H1 (cell line): ENCODE results near the gene EIF4E1B. TPM values are rescaled to one million over a fixed set of nuclear protein-coding genes. Genes with fewer than 3 reads are reported as not detected.

Experiments
- CTCF ChIA-PET: fragments of 300-600 bp; sonication (Branson Sonifier 250); formaldehyde crosslinking; loops from one replicate; lab custom pipeline; 2021; ENCODE audit not compliant: partially characterized antibody; lab: Charles Lee
- POLR2A ChIA-PET: fragments of 300-600 bp; sonication (Branson Sonifier 250); formaldehyde crosslinking; loops from one replicate; lab custom pipeline; 2021; ENCODE audit warnings: inconsistent platforms; ENCODE audit not compliant: partially characterized antibody; lab: Charles Lee
- DNase-seq, 2 experiments: peaks; one replicate each; pipeline versions ENCODE4 v3.0.0 to v3.0.0-alpha.2; 2010 to 2022; ENCODE audit warnings: low spot score in 2 of 2, low read depth in 1 of 2, mixed read lengths in 1 of 2
- FAIRE-seq: peaks from 2 replicates; lab custom pipeline; 2011; peaks lifted over from hg19 to GRCh38; lab: Jason Lieb, UNC
- H2AFZ ChIP-seq: 2 replicates; pipeline ENCODE4 v1.8.1; 2012; ENCODE audit warnings: low read length, inconsistent platforms
- H2AK5ac ChIP-seq: 2 replicates; pipeline ENCODE4 v1.6.1; 2013; ENCODE audit warnings: low read depth, low read length
- H2BK120ac ChIP-seq: replicated peaks from 2 replicates; pipeline ENCODE3; 2013; ENCODE audit warnings: low read depth, low read length, inconsistent platforms
- H2BK12ac ChIP-seq: 2 replicates; pipeline ENCODE4 v1.6.1; 2013; ENCODE audit warnings: low read depth, low read length
- H2BK15ac ChIP-seq: 2 replicates; pipeline ENCODE4 v1.6.1; 2013; ENCODE audit warnings: low read length
- H2BK20ac ChIP-seq: 2 replicates; pipeline ENCODE4 v1.6.1; 2013; ENCODE audit warnings: low read length
- H2BK5ac ChIP-seq: 2 replicates; pipeline ENCODE4 v1.6.1; 2013; ENCODE audit warnings: low read depth, low read length
- H3K14ac ChIP-seq: 2 replicates; pipeline ENCODE4 v1.6.1; 2013; ENCODE audit warnings: inconsistent platforms; ENCODE audit not compliant: insufficient read length
- H3K18ac ChIP-seq: 2 replicates; pipeline ENCODE4 v1.6.1; 2013; ENCODE audit warnings: low read length; ENCODE audit errors: extremely low read depth
- H3K23ac ChIP-seq: 2 replicates; pipeline ENCODE4 v1.6.1; 2013; ENCODE audit warnings: inconsistent platforms; ENCODE audit not compliant: insufficient read length
- H3K23me2 ChIP-seq: 2 replicates; pipeline ENCODE4 v1.6.1; 2013; ENCODE audit warnings: low read depth, low read length
- H3K27ac ChIP-seq: 2 replicates; pipeline ENCODE4 v1.6.1; 2011; ENCODE audit warnings: low read depth, low read length, inconsistent platforms
- H3K27me3 ChIP-seq, 4 experiments: replicated peaks in 1 of 4; 1 replicate in 1 of 4; 2 replicates in 3 of 4; pipeline versions ENCODE4 v1.6.1 to v1.8.1; 2011 to 2013; ENCODE audit warnings: low read length in 3 of 4, mild to moderate bottlenecking in 3 of 4, inconsistent platforms in 2 of 4, mixed read lengths in 2 of 4, moderate library complexity in 1 of 4; ENCODE audit not compliant: control insufficient read depth in 3 of 4, insufficient read depth in 3 of 4; ENCODE audit errors: extremely low read depth in 1 of 4
- H3K36me3 ChIP-seq, 4 experiments: 2 replicates each; pipeline versions ENCODE4 v1.6.1 to v1.8.1; 2011 to 2013; ENCODE audit warnings: mild to moderate bottlenecking in 4 of 4, low read length in 3 of 4, moderate library complexity in 2 of 4, control low read depth in 1 of 4, inconsistent platforms in 1 of 4; ENCODE audit not compliant: insufficient read depth in 4 of 4, control insufficient read depth in 2 of 4
- H3K4ac ChIP-seq: replicated peaks from 2 replicates; pipeline ENCODE3; 2013; ENCODE audit warnings: low read length, low read depth, mixed read lengths, inconsistent platforms; ENCODE audit not compliant: insufficient read length
- H3K4me1 ChIP-seq, 4 experiments: replicated peaks in 1 of 4; 1 replicate in 1 of 4; 2 replicates in 3 of 4; pipeline versions ENCODE4 v1.6.1 to v1.8.1; 2011 to 2013; ENCODE audit warnings: low read length in 3 of 4, inconsistent platforms in 2 of 4, mixed read lengths in 1 of 4; ENCODE audit not compliant: insufficient read depth in 4 of 4, control insufficient read depth in 3 of 4
- H3K4me2 ChIP-seq, 2 experiments: 2 replicates each; pipeline versions ENCODE4 v1.6.1 to v1.8.1; 2011 to 2013; ENCODE audit warnings: low read depth in 2 of 2, low read length in 2 of 2, control low read depth in 1 of 2, inconsistent platforms in 1 of 2, mild to moderate bottlenecking in 1 of 2; ENCODE audit not compliant: insufficient read depth in 1 of 2
- H3K4me3 ChIP-seq, 4 experiments: fragments of 200-600, 300-600 bp in 1 of 4; sonication (generic), shearing (Covaris generic), sonication (Bioruptor Twin) in 1 of 4; 2 replicates each; pipeline versions ENCODE4 v1.5.1 to v1.8.1; 2011 to 2016; ENCODE audit warnings: low read length in 4 of 4, low read depth in 3 of 4, control low read depth in 2 of 4, inconsistent platforms in 2 of 4, mild to moderate bottlenecking in 2 of 4, mixed read lengths in 1 of 4, moderate library complexity in 1 of 4; ENCODE audit not compliant: insufficient read depth in 2 of 4; ENCODE audit errors: extremely low read depth in 1 of 4
- H3K56ac ChIP-seq: replicated peaks from 2 replicates; pipeline ENCODE3; 2013; ENCODE audit warnings: low read depth, mild to moderate bottlenecking, mixed read lengths, low read length, inconsistent platforms; ENCODE audit not compliant: insufficient read length
- H3K79me1 ChIP-seq: 2 replicates; pipeline ENCODE4 v1.6.1; 2013; ENCODE audit warnings: low read depth, low read length, control low read depth
- H3K79me2 ChIP-seq, 2 experiments: 2 replicates each; pipeline versions ENCODE4 v1.6.1 to v1.8.1; 2012 to 2013; ENCODE audit warnings: low read length in 2 of 2, mild to moderate bottlenecking in 2 of 2, inconsistent platforms in 1 of 2; ENCODE audit not compliant: insufficient read depth in 2 of 2, control insufficient read depth in 1 of 2
- H3K9ac ChIP-seq, 4 experiments: replicated peaks in 1 of 4; 1 replicate in 1 of 4; 2 replicates in 3 of 4; pipeline versions ENCODE4 v1.6.1 to v1.8.1; 2011 to 2013; ENCODE audit warnings: low read depth in 3 of 4, low read length in 3 of 4, control low read depth in 2 of 4, mild to moderate bottlenecking in 2 of 4, moderate library complexity in 2 of 4, inconsistent platforms in 1 of 4; ENCODE audit errors: extremely low read depth in 1 of 4
- H3K9me3 ChIP-seq, 2 experiments: 2 replicates each; pipeline versions ENCODE4 v1.6.1 to v1.8.1; 2012 to 2013; ENCODE audit warnings: mild to moderate bottlenecking in 2 of 2, moderate library complexity in 2 of 2, control low read depth in 1 of 2, inconsistent platforms in 1 of 2, low read depth in 1 of 2, low read length in 1 of 2, mixed read lengths in 1 of 2; ENCODE audit not compliant: insufficient read depth in 2 of 2
- H4K20me1 ChIP-seq, 2 experiments: replicated peaks in 1 of 2; 2 replicates each; pipeline versions ENCODE3 to v1.8.1; 2011 to 2013; ENCODE audit warnings: inconsistent platforms in 2 of 2, low read length in 2 of 2, mild to moderate bottlenecking in 1 of 2; ENCODE audit not compliant: insufficient read depth in 2 of 2, control insufficient read depth in 1 of 2
- H4K5ac ChIP-seq: 2 replicates; pipeline ENCODE4 v1.6.1; 2013; ENCODE audit warnings: low read length, low read depth, mixed read lengths, inconsistent platforms; ENCODE audit not compliant: insufficient read length
- H4K8ac ChIP-seq: 2 replicates; pipeline ENCODE4 v1.8.0; 2013; ENCODE audit warnings: mild to moderate bottlenecking, moderate library complexity, low read length, inconsistent platforms; ENCODE audit not compliant: insufficient read depth; ENCODE audit errors: extremely low read depth
- H4K91ac ChIP-seq: replicated peaks from 2 replicates; pipeline ENCODE3; 2013; ENCODE audit warnings: low read length, mixed read lengths, inconsistent platforms; ENCODE audit not compliant: insufficient read length
- ASH2L ChIP-seq: fragments of 200-600, 300-600 bp; sonication (generic); IDR thresholded peaks from one replicate; pipeline ENCODE4 v1.7.1; 2017; ENCODE audit warnings: low read length
- CBX8 ChIP-seq: fragments of 300-800, 300-1000 bp; sonication (generic); IDR thresholded peaks from 2 replicates; pipeline ENCODE4 v1.7.1; 2016; ENCODE audit warnings: low read depth, low read length, borderline replicate concordance
- CTBP2 ChIP-seq: IDR thresholded peaks from 2 replicates; pipeline ENCODE4 v1.7.0; 2011; ENCODE audit warnings: borderline replicate concordance, mild to moderate bottlenecking, moderate library complexity, mixed read lengths, low read length; ENCODE audit not compliant: insufficient read depth, insufficient read length
- EZH2 ChIP-seq: fragments of 200-600 bp; sonication (generic); IDR thresholded peaks from 2 replicates; pipeline ENCODE4 v1.7.1; 2012; ENCODE audit warnings: low read depth, mild to moderate bottlenecking, moderate library complexity, low read length, inconsistent platforms; ENCODE audit not compliant: severe bottlenecking
- KDM4A ChIP-seq: IDR thresholded peaks from one replicate; pipeline ENCODE4 v1.7.1; 2012; ENCODE audit warnings: low read depth, mild to moderate bottlenecking, moderate library complexity, low read length, inconsistent platforms; ENCODE audit not compliant: severe bottlenecking
- RFX5 ChIP-seq: IDR thresholded peaks from 2 replicates; pipeline ENCODE4 v1.6.1; 2011; ENCODE audit warnings: low read depth, low read length, improper control_type of control experiment, borderline replicate concordance
- WGBS, 2 experiments: shearing (Covaris generic) in 1 of 2; methylation state at CpG; one replicate each; pipeline versions ENCODE4 v1.1.6 to v1.1.7; 2013 to 2015; ENCODE audit warnings: low lambda C conversion rate in 2 of 2, mixed read lengths in 2 of 2, inconsistent platforms in 1 of 2, low coverage in 1 of 2, missing lambda C conversion rate in 1 of 2; ENCODE audit not compliant: insufficient replicate concordance in 2 of 2, insufficient coverage in 1 of 2, insufficient read length in 1 of 2; ENCODE audit errors: extremely low coverage in 1 of 2, missing lambda C conversion rate in 1 of 2; 5-methylcytosine and 5-hydroxymethylcytosine counted together
- polyA plus RNA-seq, 7 experiments: library from polyadenylated mRNA; depleted of rRNA in 3 of 7; stranded (reverse) in 5 of 7; unstranded in 2 of 7; fragments of >200 nt in 5 of 7; fragments of 200-250 nt in 2 of 7; gene quantifications; 1 replicate in 5 of 7; 2 replicates in 1 of 7; 4 replicates in 1 of 7; pipeline versions ENCODE4 v1.2.1 to v1.2.3, GENCODE V29; 2011 to 2013; ENCODE audit warnings: missing spikeins in 2 of 7, mixed read lengths in 2 of 7
- total RNA-seq: library from RNA; stranded (reverse); fragmentation: NEBNext Ultra II Directional; extraction: Animal tissue kit (Norgen Biotek cat#: 25700); gene quantifications from 2 replicates; pipeline ENCODE4 v1.2.1, GENCODE V29; 2021
- TF ChIP-seq, protein P1 (sequence below), 3 experiments: IDR thresholded peaks; 1 replicate in 2 of 3; 2 replicates in 1 of 3; pipeline versions ENCODE4 v1.5.1 to v1.6.1; 2011; ENCODE audit warnings: low read length in 3 of 3, mild to moderate bottlenecking in 3 of 3, inconsistent platforms in 2 of 3, low read depth in 1 of 3, moderate library complexity in 1 of 3; ENCODE audit not compliant: insufficient read depth in 1 of 3; ENCODE audit errors: control extremely low read depth in 1 of 3

EIF4E1B gene
- total and polyA plus RNA-seq, 2 of the 8 experiments (the other 6 are each of a cell fraction or from before 2014, with no cell fraction given), result 0.97 to 1.3 TPM

DNA sequence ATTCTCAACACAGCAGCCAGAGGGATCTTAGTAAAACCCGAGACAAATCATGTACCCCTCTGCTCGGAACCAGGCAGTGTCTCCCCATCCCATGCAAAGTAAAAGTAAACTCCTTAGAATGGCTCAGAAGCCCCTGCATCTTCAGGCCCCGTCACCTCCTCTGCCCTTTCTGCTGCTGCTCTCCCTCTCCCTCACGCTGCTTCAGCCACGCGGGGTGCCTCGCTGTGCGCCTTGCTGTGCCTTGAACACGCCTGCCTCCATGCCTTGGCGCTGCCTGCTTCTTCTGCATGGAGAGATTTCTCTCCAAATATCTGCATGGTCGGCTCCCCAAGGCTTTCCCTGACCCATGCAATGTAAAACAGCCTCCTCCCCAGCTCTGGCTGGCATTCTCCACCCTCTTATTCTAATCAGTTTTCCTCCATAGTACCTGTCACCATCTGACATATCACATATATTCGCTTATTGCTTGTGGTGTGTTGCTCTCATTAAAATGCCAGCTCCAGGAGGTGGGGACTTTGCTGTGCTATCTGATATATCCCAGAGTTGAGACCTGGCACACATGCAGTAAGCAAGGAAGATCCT is 28.5 kb upstream of the EIF4E1B start:
- Histone ChIP-seq H4K8ac (no peak overlapping the region), H3K23me2 (no peaks in the 10 kb centered on the region; the same call in 1 of the 2 replicates), H3K23ac (no peak overlapping the region), H3K79me1 (no peaks in the 10 kb centered on the region), H2BK20ac (no peak overlapping the region), H2BK120ac (no peak overlapping the region), H3K27ac (no peak overlapping the region), H4K20me1 (peaks cover 2 to 8% of the 10 kb centered on the region in 2 experiments), H2AFZ (no peak overlapping the region), H3K79me2 (no peaks in the 10 kb centered on the region), H3K27me3 (peaks cover 0 to 8% (median 3%) of the 10 kb centered on the region in 4 experiments; a peak in 3 of 7 replicates), H2BK12ac (0 out of 2 replicates have a peak overlapping the region, but pooled peaks have one; percentile 17), H3K18ac (no peak overlapping the region), H3K36me3 (peaks cover 0 to 4% (median 0%) of the 10 kb centered on the region in 4 experiments; a peak in 1 of 8 replicates), H3K9ac (no peak overlapping the region), H3K4ac (no peak overlapping the region), H3K56ac (no peak overlapping the region), H4K5ac (no peak overlapping the region), H3K4me1 (peaks cover 0 to 3% (median 0%) of the 10 kb centered on the region in 4 experiments; a peak in 2 of 7 replicates), H2AK5ac (no peak overlapping the region), H3K9me3 (no peaks in the 10 kb centered on the region), H3K14ac (no peak overlapping the region), H4K91ac (no peak overlapping the region), H2BK5ac (no peak overlapping the region), H3K4me3 (no peak overlapping the region), H3K4me2 (no peak overlapping the region), H2BK15ac (no peak overlapping the region)
- CTCF ChIA-PET, result interaction anchor here (0.6 to 2.2 kb wide), 3 partner anchors 12 to 55 kb away, joined by 3 to 9 read pairs (median 3); no protein-coding TSS in a partner anchor
- FAIRE-seq, result no peak
- POLR2A ChIA-PET, result interaction anchor here (1.0 kb wide), 1 partner anchor 13 kb away, joined by 3 read pairs; no protein-coding TSS in a partner anchor
- TF ChIP-seq RFX5 (no peak), ASH2L (no peak), KDM4A (no peak), CTBP2 (no peak), CBX8 (no peak), EZH2 (no peak)
- TF ChIP-seq, protein P1, sequence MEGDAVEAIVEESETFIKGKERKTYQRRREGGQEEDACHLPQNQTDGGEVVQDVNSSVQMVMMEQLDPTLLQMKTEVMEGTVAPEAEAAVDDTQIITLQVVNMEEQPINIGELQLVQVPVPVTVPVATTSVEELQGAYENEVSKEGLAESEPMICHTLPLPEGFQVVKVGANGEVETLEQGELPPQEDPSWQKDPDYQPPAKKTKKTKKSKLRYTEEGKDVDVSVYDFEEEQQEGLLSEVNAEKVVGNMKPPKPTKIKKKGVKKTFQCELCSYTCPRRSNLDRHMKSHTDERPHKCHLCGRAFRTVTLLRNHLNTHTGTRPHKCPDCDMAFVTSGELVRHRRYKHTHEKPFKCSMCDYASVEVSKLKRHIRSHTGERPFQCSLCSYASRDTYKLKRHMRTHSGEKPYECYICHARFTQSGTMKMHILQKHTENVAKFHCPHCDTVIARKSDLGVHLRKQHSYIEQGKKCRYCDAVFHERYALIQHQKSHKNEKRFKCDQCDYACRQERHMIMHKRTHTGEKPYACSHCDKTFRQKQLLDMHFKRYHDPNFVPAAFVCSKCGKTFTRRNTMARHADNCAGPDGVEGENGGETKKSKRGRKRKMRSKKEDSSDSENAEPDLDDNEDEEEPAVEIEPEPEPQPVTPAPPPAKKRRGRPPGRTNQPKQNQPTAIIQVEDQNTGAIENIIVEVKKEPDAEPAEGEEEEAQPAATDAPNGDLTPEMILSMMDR (IDR thresholded peaks at IDR 0.05; ENCODE audit: control extremely low read depth in 1 of 3, insufficient read depth in 1 of 3, low read depth in 1 of 3, low read length in 3 of 3), result no peak
- DNase-seq, result no peak
- WGBS, 2 experiments, result 79% methylated on average over 12 of the region's 12 CpGs; no CpG with 5 or more reads in 1 of the 2 experiments
